Effector CD8-positive, alpha-beta T cell (primary cell): ENCODE measurements around the gene LLGL2.

Source experiments
- DNase-seq: peaks from one replicate; lab custom pipeline; 2025; lab: John Stamatoyannopoulos, UW

LLGL2 gene

GRCh38 chr17:75615301-75615700 is 89.8 kb downstream of the LLGL2 start:
- no peak for DNase-seq

GRCh38 chr17:75616521-75617122 is 91.1 kb downstream of the LLGL2 start:
- DNase-seq: no peak

GRCh38 chr17:75617218-75617617 is 91.7 kb downstream of the LLGL2 start:
- DNase-seq: no peak

GRCh38 chr17:75617675-75618074 is 92.2 kb downstream of the LLGL2 start:
- no peak for DNase-seq

- DNase-seq: no peak
Measured at GRCh38 chr17:75619506-75620431, 94.3 kb downstream of the LLGL2 start.

GRCh38 chr17:75621489-75621888 is 96.0 kb downstream of the LLGL2 start:
- DNase-seq: no peak

- no peak for DNase-seq
Measured at GRCh38 chr17:75622076-75622475, 96.6 kb downstream of the LLGL2 start.

GRCh38 chr17:75622771-75623273 is 97.3 kb downstream of the LLGL2 start:
- DNase-seq: no peak

- DNase-seq: no peak
Measured at GRCh38 chr17:75623386-75623785, 97.9 kb downstream of the LLGL2 start.

- DNase-seq: no peak
Measured at GRCh38 chr17:75624021-75624420, 98.5 kb downstream of the LLGL2 start.
